ENCODE results near the gene FGFR3.

The FGFR3 gene

DNA sequence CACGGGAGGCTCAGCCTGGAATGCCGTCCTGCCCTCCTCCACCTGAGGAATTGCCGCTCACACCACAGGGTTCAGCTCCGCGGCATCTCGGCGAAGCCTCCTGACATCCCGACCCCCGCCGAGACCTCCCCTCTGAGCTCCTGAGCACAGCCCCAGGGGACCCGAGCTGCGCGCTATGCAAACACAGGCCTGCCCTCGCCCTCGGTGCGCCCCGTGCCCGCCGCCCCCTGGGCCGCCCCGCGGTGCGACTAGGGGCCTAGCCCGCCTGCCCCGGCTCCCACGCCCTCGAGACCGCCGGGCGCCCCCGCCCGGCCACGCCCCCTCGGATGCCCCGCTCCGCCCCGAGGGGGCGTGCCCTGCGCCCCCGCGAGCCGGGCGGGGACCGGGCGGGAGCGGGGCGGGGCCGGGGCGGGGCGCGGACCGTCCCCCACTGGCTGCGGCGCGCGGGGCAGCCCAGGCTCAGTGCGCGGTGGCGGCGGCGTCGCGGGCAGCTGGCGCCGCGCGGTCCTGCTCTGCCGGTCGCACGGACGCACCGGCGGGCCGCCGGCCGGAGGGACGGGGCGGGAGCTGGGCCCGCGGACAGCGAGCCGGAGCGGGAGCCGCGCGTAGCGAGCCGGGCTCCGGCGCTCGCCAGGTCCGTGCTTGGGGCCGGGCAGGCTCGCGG is at the start of gene FGFR3:
FGFR3 (plus strand) TSS at position 462 of the 664 bp plus-strand sequence. CDS start 642 bp downstream, outside the sequence.
- DNase-seq: peak; percentile 48

DNA sequence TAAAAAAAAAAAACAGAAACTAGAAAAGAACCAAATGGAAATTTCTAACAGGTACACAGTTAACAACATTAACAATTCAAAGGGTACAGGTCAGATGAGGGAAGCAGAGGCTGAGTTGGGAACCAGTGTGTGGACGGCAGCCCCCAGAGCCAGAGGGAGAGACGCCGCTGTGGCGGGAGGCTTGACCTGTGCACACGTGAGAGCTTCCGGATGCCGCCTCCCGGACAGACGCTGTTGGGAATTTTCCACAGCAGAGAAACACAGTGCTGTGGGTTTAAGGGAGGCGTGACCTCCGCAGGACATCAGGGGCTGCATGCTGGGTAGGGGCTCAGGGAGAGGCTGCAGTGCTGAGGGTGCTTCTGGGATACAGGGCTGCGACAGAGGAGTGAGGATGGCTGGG is 49.5 kb upstream of the FGFR3 start:
- DNase-seq: no peak

DNA sequence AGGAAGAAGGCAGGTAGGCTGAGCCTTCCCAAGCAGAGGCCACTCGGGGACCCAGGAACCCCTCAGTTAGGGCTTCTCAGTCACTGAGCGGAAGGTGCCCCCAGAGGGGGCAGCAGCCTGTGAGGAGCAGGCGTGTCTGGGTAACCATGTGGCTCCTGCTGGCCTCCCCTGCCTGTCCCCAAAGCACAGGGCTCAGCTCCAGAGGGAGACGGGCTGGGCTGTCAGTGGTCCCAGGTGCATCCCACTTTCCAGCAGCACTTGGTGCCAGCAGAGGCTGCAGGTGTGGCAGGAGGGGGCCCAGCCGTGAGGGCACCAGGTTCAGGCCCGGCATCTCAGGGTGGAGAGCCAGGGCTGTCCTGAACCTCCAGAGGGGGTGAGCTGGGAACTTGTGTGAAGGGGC is 49.1 kb upstream of the FGFR3 start:
- no peak for DNase-seq

DNA sequence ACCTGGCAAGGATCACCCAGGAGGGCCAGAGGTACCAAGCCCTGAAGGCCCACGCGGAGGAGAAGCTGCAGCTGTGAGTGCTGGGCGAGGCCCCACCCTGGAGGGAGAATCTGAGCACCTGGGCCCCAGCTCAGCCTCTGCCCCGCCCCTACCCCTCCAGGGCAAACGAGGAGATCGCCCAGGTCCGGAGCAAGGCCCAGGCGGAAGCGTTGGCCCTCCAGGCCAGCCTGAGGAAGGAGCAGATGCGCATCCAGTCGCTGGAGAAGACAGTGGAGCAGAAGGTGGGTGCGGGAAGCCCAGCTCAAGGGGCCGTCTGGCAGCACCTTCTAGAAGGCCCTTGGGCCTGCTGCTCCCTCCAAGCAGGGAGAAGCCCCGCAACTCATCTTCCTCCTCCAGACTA is 48.5 kb upstream of the FGFR3 start:
- no peak for DNase-seq

DNA sequence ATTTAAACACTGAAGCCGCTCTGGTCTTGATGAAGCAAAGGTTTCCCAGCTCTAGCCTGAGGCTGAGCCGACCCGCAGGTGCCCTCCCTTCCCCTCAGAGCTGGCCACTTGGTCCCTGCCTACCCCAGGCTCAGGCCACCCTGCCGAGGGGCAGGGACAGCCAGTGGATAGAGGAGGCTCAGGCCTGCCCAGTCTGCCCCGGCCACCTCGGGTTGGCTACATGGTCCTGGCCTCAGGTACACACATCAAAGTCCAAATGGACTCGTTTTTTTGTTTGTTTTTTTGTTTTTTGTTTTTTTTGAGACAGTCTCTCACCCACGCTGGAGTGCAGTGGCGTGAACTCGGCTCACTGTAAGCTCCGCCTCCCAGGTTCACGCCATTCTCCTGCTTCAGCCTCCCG is 47.9 kb upstream of the FGFR3 start:
- DNase-seq: no peak

DNA sequence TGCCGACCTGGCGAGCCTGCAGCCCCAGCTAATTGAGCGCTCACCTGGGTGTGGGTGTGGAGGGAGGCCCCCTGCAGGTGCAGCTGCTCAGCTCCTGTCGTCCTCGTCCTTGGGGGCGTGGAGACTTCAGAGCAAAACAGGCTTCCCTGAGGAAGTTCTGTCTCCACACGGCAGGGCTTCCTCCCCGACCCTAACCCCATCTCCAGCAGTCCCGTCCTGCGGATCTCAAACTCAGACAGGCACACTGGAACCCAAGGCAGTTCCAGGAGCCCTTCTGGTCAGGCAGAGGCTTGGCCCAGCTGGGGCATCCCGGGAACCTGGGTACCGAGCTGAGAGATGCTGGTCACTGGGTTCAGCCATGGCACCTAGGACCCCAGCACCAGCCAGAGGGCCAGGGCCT is 47.4 kb upstream of the FGFR3 start:
- no peak for DNase-seq

DNA sequence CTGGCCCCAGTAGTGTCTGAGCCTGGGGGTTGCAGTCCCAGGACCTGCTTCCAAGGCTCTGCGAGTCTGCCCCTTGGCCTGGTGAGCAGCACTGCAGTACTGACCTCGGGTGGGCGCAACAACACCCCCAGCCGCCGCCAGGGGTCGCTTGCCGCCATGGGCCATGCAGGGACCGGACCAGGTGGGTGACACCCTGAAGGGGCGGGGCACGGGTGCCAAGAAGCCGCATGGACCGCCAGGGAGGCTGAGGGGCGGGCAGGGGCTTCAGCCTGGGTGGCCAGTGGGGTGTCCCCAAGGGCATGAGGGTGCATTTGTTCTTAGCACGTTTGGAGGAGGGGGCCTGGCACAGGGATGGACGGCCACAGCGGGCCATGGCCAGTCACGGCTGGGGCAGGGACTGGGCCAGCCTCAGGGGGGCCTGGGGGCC is 46.8 kb upstream of the FGFR3 start:
- peak; percentile 68 for DNase-seq

DNA sequence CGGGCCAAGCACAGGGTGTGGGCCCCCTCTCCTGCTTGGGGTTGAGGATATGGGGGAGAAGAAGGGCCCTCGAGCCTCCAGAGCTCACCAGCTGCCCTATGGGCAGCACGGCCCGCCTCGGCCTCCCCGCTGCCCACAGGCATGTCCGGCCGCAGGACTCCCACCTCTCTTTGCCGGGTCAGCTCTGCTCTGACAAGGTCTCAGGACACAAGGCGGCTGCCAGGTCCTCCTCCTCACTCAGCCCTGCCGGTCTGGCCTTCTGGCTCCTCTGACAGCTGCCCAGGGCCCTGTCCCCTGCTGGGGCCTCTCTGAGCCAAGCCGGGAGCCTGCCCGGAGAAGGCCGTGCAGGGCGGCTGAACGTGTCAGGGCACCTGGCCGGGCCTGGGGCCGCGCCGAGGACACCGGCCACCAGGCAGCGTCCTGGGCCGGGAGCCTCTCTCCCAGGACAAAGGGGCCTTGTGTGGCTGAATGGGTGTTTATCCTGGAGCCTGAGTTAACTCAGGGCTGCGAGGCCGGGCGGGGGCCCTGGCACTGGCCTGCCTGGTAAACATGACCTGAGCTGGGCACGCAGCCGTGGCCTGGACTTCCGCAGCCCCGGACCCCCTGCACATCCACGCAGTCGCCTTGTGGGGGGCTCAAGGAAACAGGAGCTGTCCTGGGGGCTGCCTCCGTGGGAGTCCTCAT is 46.0 kb upstream of the FGFR3 start:
- no peak for DNase-seq

DNA sequence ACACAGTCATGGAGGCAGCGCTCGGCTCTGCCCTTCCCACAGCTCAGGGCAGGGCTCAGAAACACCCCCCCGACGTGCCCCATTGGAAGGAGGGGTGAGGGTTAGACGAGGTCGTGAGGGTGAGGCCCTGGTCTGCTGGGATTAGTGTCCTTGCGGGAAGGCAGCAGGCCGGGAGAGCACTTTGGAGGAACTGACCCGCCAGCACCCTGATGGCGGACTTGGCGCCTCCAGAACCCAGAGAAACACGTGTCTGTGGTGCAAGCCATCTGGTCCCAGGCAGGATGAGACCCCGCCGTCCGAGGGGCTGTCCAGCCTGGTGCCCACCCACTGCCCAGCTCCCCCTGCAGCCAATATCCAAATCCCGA is 45.5 kb upstream of the FGFR3 start:
- DNase-seq: no peak

DNA sequence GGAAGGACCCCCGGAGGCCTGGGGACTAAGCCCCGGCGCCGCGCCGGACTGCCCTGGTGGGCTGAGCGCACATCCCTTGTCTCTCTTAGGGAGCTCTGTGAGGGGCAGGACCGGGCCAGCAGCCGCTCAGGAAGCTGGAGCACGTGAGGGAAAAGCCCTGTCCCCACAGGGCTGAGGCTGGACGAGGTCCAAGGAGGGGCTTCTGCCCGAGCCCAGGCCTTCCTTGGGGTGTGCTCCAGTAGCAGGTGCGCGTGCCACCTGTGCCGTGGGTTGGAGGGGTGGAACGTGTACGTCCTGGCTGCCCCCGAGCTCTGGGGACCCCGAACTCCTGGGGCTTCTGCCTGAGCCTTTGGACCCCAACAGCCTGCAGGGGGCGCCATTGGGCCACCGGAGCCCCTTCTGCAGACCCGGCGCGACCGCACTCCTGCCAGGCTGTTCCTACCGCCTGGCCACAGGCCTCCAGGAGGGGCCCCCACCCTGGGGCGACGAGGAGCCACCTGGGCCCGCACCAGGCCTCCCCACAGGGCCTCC is 44.6 kb upstream of the FGFR3 start:
- peak; percentile 83 for DNase-seq

DNA sequence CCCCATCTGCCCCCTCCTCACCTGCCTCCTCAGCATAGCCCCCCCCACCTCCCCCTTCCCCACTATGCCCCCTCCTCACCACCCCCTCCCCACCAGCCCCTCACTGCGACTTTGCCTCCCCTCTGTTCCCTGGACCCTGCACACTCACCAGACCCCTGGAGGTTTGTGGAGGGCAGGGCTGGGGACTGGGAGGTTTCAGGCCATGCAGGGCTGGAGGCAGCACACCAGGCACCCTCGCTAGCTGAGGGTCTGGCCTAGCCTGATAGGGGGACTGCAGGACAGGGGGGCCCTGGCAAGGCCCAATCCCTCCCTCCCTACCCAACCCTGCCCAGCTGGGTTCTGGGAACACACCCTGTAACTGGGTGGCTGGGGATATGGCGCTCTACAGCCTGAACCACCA is 43.7 kb upstream of the FGFR3 start:
- no peak for DNase-seq

DNA sequence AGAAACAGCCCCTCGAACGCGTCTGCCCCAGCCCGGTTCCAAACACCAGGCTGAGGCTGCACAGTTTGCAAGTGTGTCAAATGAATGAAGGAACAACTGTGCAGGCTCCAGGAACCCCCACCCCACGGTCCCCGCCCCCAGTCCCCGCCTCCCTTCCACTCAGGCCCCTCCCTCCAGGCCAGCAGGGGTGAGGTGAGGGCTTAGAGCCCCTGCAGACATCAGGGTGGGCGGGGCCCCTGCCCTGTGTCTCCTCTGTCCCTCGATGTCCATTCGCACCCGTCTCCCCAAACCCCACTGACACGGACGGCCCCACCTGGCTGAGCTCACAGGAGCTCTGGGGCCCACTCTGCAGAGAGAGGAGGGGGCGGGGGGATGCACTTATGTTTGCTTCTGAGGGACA is 43.3 kb upstream of the FGFR3 start:
- no peak for DNase-seq

DNA sequence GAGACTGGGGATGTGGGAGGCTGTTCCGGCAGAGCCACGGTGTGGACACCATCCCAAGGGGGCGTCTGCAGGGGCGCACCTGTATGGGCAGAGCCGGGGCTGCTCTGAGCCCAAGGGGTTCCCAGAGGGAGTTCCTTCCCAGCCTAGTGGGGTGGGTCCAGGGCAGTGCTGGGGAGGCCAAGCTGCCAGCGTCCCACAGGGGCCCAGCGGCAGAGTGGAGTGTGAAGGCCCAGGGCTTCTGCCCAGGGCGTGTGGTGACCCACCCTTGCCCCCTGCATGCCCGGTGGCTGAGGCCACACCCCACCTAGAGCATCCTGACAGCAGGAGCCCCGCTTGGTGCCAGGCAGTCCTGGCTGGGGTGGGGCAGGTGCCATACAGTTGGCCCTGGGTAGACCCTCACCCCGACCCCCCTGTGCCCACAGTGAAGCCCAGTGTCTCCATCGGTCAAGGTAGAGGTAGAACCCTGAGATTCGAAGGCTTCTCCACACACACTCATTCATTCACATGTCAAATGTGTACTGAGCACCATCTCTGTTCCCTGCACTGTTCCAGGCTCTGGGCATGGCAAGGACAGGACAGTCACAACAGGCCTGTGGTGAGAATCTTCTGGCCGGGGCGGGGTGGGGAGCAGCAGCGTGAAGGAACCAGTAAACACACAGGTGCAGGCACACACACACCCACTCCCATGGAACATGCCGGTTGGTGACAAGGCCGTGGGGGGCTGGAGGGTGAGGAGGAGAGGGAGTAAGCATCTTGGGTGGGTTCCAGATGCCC is 42.5 kb upstream of the FGFR3 start:
- no peak for DNase-seq

DNA sequence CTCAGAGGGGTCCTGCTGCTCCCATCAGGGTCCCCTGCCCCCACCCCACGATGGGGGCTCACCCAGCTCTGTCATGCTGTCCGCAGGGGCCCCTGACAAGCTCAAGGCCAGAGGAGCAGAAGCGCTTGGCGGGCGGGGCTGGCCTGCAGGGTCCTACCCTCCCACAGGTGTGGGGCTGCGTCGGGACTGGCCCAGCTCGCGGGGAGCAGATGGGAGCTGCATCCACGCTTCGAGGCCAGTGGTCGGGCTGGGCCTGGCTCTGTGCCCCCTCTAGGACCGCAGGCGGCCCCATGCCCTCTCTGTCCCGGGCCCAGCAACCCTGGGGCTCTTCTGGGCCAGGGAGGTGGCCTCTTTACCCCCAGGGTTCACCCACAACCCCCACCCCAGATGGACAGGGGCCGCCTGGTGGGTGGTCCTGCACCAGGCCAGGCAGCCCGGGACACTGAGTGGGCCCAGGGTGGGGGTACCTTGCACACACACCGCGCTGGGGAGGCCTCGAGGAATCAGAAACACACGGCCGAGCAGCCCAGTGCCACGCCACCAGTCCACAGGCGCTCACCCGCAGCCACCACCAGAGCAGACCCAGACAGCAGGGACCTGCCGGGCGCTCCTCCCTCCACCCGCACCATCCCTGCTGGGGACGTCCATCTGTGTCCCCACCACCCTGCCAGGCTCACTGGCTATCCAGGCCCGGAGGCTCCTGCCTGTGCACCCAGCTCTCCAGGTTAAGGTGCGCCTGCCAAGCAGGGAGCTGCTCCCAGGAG is 41.8 kb upstream of the FGFR3 start:
- DNase-seq: no peak

DNA sequence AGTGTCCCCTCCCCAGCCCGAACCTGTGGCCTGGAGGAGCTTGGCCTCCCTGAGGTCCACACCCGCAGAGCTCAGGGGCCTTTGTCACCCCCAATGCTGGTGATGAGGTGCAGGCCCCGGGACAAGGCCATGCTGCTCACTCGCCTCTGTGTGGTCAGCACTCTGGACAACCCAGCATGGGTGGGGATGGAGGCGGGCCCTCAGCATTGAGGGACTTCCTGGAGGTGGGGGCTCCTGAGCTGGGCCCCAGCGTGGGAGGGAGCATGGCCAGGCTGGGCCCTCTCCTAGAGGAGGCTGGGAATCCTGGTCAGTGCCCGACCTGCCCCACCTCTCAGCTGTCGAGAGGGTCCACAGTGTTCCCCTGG is 41.2 kb upstream of the FGFR3 start:
- no peak for DNase-seq

DNA sequence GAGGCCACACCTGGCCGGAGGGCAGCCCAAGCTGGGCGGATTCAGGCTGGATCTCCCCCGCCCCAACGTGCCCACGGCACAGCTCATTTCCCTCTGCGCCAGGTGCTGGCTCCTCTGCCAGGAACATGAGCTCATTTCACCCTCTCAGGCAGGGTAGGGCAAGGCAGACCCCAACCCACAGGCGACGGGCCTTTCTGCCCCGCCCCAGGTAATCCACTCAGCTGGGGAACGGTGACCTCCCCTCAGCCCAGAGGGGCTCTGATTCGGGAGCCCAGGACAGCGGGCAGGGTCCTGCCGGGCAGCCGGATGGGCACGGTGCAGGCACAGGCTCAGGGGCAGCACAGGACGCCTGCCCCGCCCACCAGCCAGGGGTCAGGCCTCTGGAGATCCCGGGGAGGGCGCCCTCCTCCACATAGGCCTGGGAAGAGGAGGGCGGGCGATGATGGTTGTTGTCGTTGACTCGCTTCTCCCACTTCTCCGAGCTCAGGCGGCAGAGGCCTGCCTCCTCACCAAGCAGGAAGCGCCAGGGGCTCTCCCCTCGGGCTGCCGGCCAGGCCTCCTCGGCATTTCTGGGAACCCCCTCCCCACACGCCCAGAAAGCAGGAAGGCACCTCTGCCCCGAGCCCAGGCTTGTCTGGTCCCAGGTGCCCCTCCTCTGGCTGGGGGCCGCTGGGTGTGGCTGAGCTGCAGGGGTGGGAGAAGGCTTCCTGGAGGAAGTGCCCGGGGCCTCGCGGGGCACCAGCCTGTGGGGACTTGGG is 40.6 kb upstream of the FGFR3 start:
- no peak for DNase-seq

DNA sequence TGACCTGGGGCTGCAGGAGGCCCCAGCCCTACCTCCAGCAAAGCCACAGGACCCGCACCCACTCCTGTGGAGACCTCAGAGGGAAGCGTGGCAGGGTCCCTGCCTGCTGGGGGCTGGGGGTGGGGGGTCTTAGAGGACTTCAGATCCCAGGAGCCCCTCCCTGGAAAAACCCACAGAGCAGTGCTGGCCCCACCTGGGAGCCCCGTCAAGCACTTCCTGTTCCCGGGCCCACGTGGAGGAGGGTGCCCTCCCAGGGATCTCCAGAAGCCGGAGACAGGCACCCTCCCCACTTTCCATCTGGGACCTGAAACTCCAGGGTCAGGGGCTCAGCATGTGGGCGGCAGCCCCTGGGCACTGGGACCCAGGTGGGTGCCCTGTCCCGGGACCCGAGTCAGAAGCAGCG is 39.8 kb upstream of the FGFR3 start:
- DNase-seq: no peak

DNA sequence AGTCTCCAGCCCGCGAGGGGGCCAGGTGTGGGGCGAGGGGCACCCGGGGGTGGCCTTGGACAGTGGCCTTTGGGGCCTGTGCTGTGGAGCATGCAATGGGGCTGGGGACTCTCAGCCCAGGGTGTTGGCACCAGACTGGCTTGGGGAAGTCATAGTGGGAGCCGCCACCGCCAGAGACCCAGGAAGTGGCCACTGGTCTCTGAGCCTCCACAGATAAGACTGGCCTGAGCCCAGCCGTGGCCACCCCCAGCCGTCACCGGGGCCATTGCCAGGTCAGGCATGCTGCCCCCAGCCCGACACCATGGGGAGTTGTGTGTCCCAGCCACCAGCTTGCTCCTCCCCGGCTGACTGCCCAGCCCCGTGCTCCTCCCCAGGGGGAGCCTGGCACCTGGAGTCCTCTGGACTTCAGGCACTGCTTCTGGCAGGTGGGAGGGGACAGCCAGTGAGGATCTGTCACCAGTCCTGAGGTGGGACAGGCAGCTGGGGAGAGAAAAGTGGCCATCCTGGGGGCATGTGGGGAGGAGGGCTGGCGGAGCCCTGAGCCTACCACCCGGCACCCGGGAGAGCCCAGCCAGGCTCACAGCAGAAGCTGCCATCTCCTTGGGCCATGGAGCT is 39.3 kb upstream of the FGFR3 start:
- DNase-seq: no peak

DNA sequence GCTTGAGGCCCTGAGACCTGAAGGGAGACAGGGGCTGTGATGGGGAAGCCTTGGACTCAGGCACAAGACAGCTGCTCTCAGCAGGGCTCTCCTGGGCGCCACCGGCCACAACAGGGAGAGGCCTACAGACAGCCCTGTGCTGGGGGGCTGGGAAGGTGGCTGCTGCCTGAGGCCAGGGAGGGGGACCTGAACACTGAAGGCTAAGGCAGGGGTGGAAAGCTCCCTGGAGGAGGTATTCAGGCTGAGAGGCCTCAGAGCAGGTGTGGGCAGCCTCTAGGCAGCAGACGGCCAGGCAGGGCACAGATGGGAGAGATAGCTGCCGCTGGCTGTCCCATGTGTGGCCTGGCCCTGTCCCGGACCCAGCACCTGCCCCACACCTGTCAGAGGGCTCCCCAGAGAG is 38.8 kb upstream of the FGFR3 start:
- DNase-seq: peak; percentile 46

DNA sequence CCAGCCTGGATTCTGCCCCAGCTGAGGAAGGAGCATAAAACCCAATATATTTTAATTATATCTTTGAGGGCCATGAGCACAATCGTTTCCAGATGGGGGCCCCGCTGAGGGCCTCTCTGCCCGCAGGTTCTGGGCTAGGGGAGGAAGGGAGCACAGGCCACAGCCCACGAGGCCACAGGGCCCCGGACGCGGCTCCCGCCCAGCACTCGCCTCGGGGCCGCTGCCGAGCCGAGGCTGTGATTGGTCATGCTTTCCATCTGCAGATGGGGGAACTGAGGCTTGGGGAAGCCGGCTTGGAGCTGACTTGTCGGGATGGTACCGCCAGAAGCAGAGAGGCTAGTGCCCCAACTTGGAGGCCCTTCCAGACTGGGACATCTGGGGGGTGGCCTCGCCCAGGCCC is 37.8 kb upstream of the FGFR3 start:
- no peak for DNase-seq

DNA sequence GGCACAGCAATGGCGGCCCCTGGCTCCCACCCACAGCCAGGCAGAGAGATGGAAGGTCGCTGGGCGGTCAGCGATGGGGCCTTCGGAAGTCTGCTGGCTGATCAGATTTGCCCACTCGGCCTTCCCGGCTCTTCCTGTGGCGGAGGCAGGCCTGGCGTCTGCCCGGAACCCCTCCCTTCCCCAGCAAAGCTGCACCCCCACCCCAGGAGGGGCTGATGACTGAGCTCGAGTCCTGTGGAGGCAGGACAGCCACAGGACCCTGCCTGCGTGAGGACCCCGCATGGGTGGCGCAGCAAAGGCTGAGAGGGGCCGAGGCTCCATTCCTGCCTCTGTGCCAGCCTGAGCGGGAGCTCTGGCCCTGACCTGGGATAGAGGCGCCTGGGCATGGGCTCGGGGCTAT is 37.0 kb upstream of the FGFR3 start:
- DNase-seq: no peak

Measured in RPMI8226 (cell line).